Mucosa of stomach (tissue), 1 donor: Measurements from ENCODE around the gene CSGALNACT2.
A peak's percentile ranks its signal among the peaks of the same experiment; 100 is the strongest.

Source experiments
- H3K27me3 ChIP-seq: one replicate; pipeline ENCODE4 v1.7.0; 2013; ENCODE audit warnings: mild to moderate bottlenecking, low read length; ENCODE audit not compliant: control insufficient read depth, insufficient read depth
- H3K36me3 ChIP-seq: one replicate; pipeline ENCODE4 v1.7.0; 2013; ENCODE audit warnings: low read length; ENCODE audit not compliant: control insufficient read depth, insufficient read depth
- H3K4me1 ChIP-seq: one replicate; pipeline ENCODE4 v1.7.0; 2013; ENCODE audit warnings: mild to moderate bottlenecking, low read length; ENCODE audit not compliant: control insufficient read depth, insufficient read depth
- H3K4me3 ChIP-seq: one replicate; pipeline ENCODE4 v1.7.0; 2013; ENCODE audit warnings: low read length
- H3K9ac ChIP-seq: one replicate; pipeline ENCODE4 v1.7.0; 2013; ENCODE audit warnings: mild to moderate bottlenecking, low read length, moderate library complexity
- H3K9me3 ChIP-seq: one replicate; pipeline ENCODE4 v1.7.0; 2013; ENCODE audit warnings: mild to moderate bottlenecking, low read length, moderate library complexity; ENCODE audit not compliant: control insufficient read depth
- donor health status: Pancreatic carcinoma.

Gene CSGALNACT2

DNA sequence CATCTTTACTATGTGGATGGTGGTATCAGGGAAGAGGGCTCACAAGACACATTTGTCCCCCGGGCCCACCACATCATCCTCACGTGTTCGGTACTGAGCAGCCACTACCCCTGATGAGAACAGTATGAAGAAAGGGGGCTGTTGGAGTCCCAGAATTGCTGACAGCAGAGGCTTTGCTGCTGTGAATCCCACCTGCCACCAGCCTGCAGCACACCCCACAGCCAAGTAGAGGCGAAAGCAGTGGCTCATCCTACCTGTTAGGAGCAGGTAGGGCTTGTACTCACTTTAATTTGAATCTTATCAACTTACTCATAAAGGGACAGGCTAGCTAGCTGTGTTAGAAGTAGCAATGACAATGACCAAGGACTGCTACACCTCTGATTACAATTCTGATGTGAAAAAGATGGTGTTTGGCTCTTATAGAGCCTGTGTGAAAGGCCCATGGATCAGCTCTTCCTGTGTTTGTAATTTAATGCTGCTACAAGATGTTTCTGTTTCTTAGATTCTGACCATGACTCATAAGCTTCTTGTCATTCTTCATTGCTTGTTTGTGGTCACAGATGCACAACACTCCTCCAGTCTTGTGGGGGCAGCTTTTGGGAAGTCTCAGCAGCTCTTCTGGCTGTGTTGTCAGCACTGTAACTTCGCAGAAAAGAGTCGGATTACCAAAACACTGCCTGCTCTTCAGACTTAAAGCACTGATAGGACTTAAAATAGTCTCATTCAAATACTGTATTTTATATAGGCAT, 9.1 kb upstream of the CSGALNACT2 start:
- no peaks in the 10 kb centered on the region for H3K9me3 ChIP-seq
- H3K4me3 ChIP-seq: no peak overlapping the region
- H3K27me3 ChIP-seq: no peaks in the 10 kb centered on the region
- no peaks in the 10 kb centered on the region for H3K36me3 ChIP-seq
- no peaks in the 10 kb centered on the region for H3K4me1 ChIP-seq
- no peak overlapping the region for H3K9ac ChIP-seq

- Histone ChIP-seq H3K4me1 (no peaks in the 10 kb centered on the region), H3K4me3 (no peak overlapping the region), H3K36me3 (no peaks in the 10 kb centered on the region), H3K9ac (no peak overlapping the region), H3K27me3 (no peaks in the 10 kb centered on the region), H3K9me3 (no peaks in the 10 kb centered on the region)
Measured at GRCh38 chr10:43130770-43131171, 7.5 kb upstream of the CSGALNACT2 start.

GRCh38 chr10:43131256-43131655, 7.0 kb upstream of the CSGALNACT2 start:
- no peaks in the 10 kb centered on the region for H3K4me1 ChIP-seq
- no peak overlapping the region for H3K4me3 ChIP-seq
- no peaks in the 10 kb centered on the region for H3K9me3 ChIP-seq
- H3K27me3 ChIP-seq: no peaks in the 10 kb centered on the region
- H3K36me3 ChIP-seq: no peaks in the 10 kb centered on the region
- H3K9ac ChIP-seq: no peak overlapping the region

DNA sequence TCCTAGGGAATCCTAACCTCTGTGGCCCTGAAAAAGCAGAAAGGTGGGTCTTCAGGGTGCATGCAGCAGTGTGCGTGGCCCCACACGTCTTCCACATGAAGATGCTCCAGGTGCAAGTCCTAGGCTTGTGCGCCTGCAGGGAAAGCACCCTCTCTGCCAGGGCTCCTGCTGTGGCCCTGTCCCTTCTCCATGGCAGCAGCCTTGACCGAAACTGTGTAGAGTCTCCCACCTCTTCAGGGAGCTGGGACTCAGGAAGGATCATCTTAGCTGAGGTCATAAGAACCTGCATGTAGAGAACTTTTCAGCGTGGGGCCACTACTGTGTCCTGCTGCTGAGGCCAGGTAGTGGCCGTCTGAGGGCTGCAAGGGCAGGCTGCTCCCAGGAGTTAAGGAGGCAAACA, 6.3 kb upstream of the CSGALNACT2 start:
- Histone ChIP-seq H3K9me3 (no peaks in the 10 kb centered on the region), H3K4me3 (no peak overlapping the region), H3K9ac (no peak overlapping the region), H3K27me3 (no peaks in the 10 kb centered on the region), H3K4me1 (no peaks in the 10 kb centered on the region), H3K36me3 (no peaks in the 10 kb centered on the region)

GRCh38 chr10:43132867-43133787, 5.1 kb upstream of the CSGALNACT2 start:
- H3K4me1 ChIP-seq: no peaks in the 10 kb centered on the region
- H3K36me3 ChIP-seq: no peaks in the 10 kb centered on the region
- no peak overlapping the region for H3K4me3 ChIP-seq
- H3K9ac ChIP-seq: no peak overlapping the region
- H3K27me3 ChIP-seq: no peaks in the 10 kb centered on the region
- no peaks in the 10 kb centered on the region for H3K9me3 ChIP-seq

DNA sequence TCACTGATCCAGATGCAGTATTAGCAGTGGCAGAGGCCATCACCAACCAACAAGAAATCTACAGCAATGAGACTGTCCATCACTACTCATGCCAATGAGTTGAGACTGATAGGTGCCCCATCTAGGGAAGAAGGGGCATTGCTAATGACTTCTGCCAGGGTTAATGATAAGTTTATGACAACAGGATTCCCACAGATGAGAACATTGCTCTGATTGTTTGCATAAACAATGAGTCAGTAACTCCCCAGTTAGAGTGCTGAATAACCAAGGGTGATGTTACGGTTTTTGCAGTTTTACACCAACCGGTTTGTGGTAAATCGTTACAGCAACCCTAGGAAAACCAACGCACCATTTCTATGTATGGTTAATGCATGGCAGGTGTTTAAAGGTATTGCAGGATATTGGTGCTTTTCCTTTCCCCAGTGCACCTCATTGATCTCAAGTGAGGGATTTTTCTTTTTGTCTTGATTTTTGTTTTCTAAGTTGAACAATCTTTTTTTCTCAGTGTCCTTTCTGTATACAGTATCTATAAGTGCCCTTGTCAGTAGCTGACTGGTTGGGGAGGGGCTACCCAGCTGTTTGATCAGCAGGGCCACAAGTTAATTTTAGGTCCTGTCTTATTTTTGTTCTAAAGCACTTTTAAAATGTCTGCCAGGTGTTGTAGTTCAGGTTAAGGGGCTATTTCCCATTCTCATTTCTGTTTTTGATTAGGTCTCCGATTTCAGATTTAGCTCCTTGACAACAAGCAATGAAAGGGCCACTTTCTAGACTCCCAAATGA, 3.9 kb upstream of the CSGALNACT2 start:
- H3K9ac ChIP-seq: no peak overlapping the region
- H3K9me3 ChIP-seq: no peaks in the 10 kb centered on the region
- no peaks in the 10 kb centered on the region for H3K36me3 ChIP-seq
- no peak overlapping the region for H3K4me3 ChIP-seq
- no peaks in the 10 kb centered on the region for H3K27me3 ChIP-seq
- no peaks in the 10 kb centered on the region for H3K4me1 ChIP-seq

DNA sequence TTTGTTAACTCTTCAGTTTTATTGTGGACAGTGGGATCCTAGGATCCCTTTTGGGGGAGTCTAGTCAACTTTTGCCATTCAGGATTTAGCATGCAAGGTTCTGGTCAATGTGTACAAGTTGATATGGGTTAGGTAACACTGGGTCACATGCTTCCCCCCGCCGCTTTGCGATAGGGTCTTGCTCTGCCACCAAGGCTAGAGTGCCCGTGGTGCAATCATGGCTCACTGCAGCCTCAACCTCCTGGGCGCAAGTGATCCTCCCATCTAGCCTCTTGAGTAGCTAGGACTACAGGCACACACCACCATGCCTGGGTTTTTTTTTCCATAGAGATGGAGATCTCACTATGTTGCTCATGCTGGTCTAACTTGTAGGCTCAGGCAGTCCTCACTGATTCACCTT, 3.2 kb upstream of the CSGALNACT2 start:
- no peaks in the 10 kb centered on the region for H3K4me1 ChIP-seq
- H3K4me3 ChIP-seq: no peak overlapping the region
- H3K9me3 ChIP-seq: no peaks in the 10 kb centered on the region
- H3K9ac ChIP-seq: no peak overlapping the region
- no peaks in the 10 kb centered on the region for H3K27me3 ChIP-seq
- H3K36me3 ChIP-seq: no peaks in the 10 kb centered on the region

DNA sequence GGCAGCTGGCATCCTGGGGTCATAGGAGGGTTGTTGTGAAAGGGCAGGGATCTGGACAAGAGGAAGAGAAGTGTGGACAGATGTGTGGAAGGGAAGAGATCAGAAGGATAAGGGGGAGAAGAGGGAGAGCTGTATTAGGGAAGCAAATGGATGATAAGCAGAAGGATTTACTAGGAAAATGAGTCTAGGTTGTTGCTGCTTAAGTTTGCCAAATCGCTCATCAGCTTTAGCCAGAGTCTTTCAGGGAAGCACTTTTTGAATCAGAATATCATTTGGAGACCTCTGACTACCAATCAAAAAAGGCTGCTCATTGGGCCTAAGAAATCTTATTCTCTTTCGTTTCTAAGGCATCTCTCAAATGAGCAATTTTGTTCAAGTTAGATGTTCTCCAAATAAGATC, 2.6 kb upstream of the CSGALNACT2 start:
- H3K4me3 ChIP-seq: no peak overlapping the region

GRCh38 chr10:43136432-43136831, 1.8 kb upstream of the CSGALNACT2 start:
- Histone ChIP-seq H3K9ac (no peak overlapping the region), H3K27me3 (no peaks in the 10 kb centered on the region), H3K36me3 (no peaks in the 10 kb centered on the region), H3K9me3 (no peaks in the 10 kb centered on the region), H3K4me1 (no peaks in the 10 kb centered on the region), H3K4me3 (no peak overlapping the region)

More for the DNA sequence above, 2.6 kb upstream of the CSGALNACT2 start:
- Histone ChIP-seq H3K9me3 (no peaks in the 10 kb centered on the region), H3K9ac (no peak overlapping the region), H3K4me1 (no peaks in the 10 kb centered on the region), H3K36me3 (no peaks in the 10 kb centered on the region), H3K27me3 (no peaks in the 10 kb centered on the region)

DNA sequence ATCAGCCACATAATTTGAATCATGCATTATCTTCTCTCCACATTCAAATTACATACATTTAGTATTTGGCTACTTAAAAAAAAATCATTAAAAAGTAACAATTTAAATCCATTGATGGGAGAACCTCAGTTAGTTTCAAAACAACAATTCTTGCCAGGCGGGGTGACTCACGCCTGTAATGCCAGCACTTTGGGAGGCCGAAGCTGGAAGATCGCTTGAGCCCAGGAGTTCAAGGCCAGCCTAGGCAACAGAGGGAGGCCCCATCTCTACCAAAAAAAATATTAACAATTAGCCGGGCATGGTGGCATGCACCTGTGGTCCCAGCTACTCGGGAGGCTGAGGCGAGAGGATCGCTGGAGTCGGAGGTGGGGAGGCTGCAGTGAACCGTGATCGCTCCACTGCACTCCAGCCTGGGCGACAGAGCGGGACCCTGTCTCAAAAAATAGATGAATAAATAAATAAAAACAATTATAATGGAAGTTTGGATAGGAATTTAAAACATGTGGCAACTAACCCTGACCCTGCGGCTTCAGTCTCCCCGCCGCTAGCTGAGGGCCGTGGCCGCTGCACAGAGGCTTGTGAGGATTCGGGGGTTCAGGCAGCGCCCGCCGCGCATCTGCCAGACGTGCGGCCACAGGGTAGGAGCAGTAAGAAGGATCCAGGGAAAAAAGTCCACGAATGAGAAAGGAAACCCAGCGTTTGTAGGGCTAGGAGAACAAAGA, 1.1 kb upstream of the CSGALNACT2 start:
- H3K36me3 ChIP-seq: no peaks in the 10 kb centered on the region
- peak overlapping the region; percentile 84 for H3K4me3 ChIP-seq
- H3K9ac ChIP-seq: peak overlapping the region; percentile 86
- H3K27me3 ChIP-seq: no peaks in the 10 kb centered on the region
- no peaks in the 10 kb centered on the region for H3K9me3 ChIP-seq
- H3K4me1 ChIP-seq: no peaks in the 10 kb centered on the region

GRCh38 chr10:43137717-43138020, 576 bp upstream of the CSGALNACT2 start:
- H3K36me3 ChIP-seq: no peaks in the 10 kb centered on the region

More at GRCh38 chr10:43137717-43138020, 576 bp upstream of the CSGALNACT2 start:
- Histone ChIP-seq H3K9ac (peak overlapping the region; percentile 86), H3K4me1 (no peaks in the 10 kb centered on the region), H3K9me3 (no peaks in the 10 kb centered on the region), H3K4me3 (peak overlapping the region; percentile 84), H3K27me3 (no peaks in the 10 kb centered on the region)
